HepG2 (cell line): ENCODE results near the gene CD320. TPM values are rescaled to one million over a fixed set of nuclear protein-coding genes. Genes with fewer than 3 reads are reported as not detected.

ENCODE experiments used
- ATAD3A ChIP-seq: sonication (generic); formaldehyde crosslinking; IDR thresholded peaks from 2 replicates; pipeline ENCODE4 v1.4.0; 2020; ENCODE audit warnings: missing genetic modification reagents
- CBFB ChIP-seq: sonication (generic); formaldehyde crosslinking; IDR thresholded peaks from 2 replicates; pipeline ENCODE4 v1.4.0; 2020; ENCODE audit warnings: missing genetic modification reagents
- CEBPB ChIP-seq: IDR thresholded peaks from 2 replicates; pipeline ENCODE4 v1.6.1; 2011; ENCODE audit warnings: low read depth, low read length, improper control_type of control experiment, borderline replicate concordance
- ELF4 ChIP-seq: sonication (generic); formaldehyde crosslinking; IDR thresholded peaks from 2 replicates; pipeline ENCODE4 v1.5.0; 2020; ENCODE audit warnings: missing genetic modification reagents, mild to moderate bottlenecking, moderate library complexity, borderline replicate concordance
- FOXK2 ChIP-seq: fragments of 450-650 bp; IDR thresholded peaks from 2 replicates; pipeline ENCODE4 v1.6.1; 2016
- KDM4B ChIP-seq: sonication (generic); formaldehyde crosslinking; IDR thresholded peaks from 2 replicates; pipeline ENCODE4 v1.4.0; 2020; ENCODE audit warnings: missing genetic modification reagents
- RAD21 ChIP-seq: fragments of 450-650 bp; formaldehyde crosslinking; IDR thresholded peaks from 2 replicates; pipeline ENCODE4 v1.5.0; 2020; ENCODE audit warnings: mild to moderate bottlenecking
- RFX1 ChIP-seq: fragments of 450-650 bp; IDR thresholded peaks from 2 replicates; pipeline ENCODE4 v1.6.1; 2017
- TAF15 ChIP-seq: fragments of 200-400 bp; formaldehyde crosslinking; IDR thresholded peaks from one replicate; pipeline ENCODE4 v1.6.1; 2018; ENCODE audit warnings: mild to moderate bottlenecking, low read depth, low read length; ENCODE audit not compliant: poor library complexity, severe bottlenecking
- TEAD2 ChIP-seq: sonication (generic); formaldehyde crosslinking; IDR thresholded peaks from 2 replicates; pipeline ENCODE4 v1.9.0; 2021; ENCODE audit warnings: missing genetic modification reagents
- TMF1 ChIP-seq: sonication (generic); formaldehyde crosslinking; IDR thresholded peaks from 2 replicates; pipeline ENCODE4 v1.8.1; 2022; ENCODE audit warnings: low read depth, missing genetic modification reagents
- TRIM24 ChIP-seq: sonication (generic); formaldehyde crosslinking; IDR thresholded peaks from 2 replicates; pipeline ENCODE4 v1.8.0; 2022; ENCODE audit warnings: mild to moderate bottlenecking, missing genetic modification reagents
- ZNF460 ChIP-seq: sonication (generic); formaldehyde crosslinking; IDR thresholded peaks from 2 replicates; pipeline ENCODE4 v1.5.1; 2020; ENCODE audit warnings: missing genetic modification reagents, mild to moderate bottlenecking, borderline replicate concordance
- ZNF550 ChIP-seq: sonication (generic); formaldehyde crosslinking; IDR thresholded peaks from 2 replicates; pipeline ENCODE4 v1.4.0; 2020; ENCODE audit warnings: mild to moderate bottlenecking, missing genetic modification reagents, borderline replicate concordance
- ZNF660 ChIP-seq: sonication (generic); formaldehyde crosslinking; IDR thresholded peaks from 2 replicates; pipeline ENCODE4 v1.5.1; 2020; ENCODE audit warnings: mild to moderate bottlenecking, low read depth, missing genetic modification reagents, borderline replicate concordance
- ZSCAN9 ChIP-seq: IDR thresholded peaks from 2 replicates; pipeline ENCODE4 v1.6.1; 2016; ENCODE audit warnings: borderline replicate concordance
- polyA plus RNA-seq, 8 experiments: library from polyadenylated mRNA; depleted of rRNA in 3 of 8; stranded (reverse) in 7 of 8; unstranded in 1 of 8; fragments of >200 nt; fragmentation: Illumina TruSeq in 4 of 8; extraction: Trizol in 4 of 8; gene quantifications; 2 replicates each; pipeline versions ENCODE4 v1.2.1 to v1.2.3, GENCODE V29; 2011 to 2016; ENCODE audit warnings: low read depth in 4 of 8, missing spikeins in 1 of 8, mixed read lengths in 1 of 8; ENCODE audit not compliant: insufficient read depth in 1 of 8
- total RNA-seq, 5 experiments: library from RNA; depleted of rRNA; stranded (reverse); fragments of >200 nt; fragmentation: Illumina TruSeq; extraction: Trizol; gene quantifications; 2 replicates each; pipeline ENCODE4 v1.2.3, GENCODE V29; 2016; ENCODE audit warnings: low read depth in 1 of 5
- TF ChIP-seq, protein P1 (sequence below): sonication (generic); formaldehyde crosslinking; IDR thresholded peaks from 2 replicates; pipeline ENCODE4 v1.4.0; 2020; ENCODE audit warnings: missing genetic modification reagents, borderline replicate concordance
- TF ChIP-seq, protein P2 (sequence below): IDR thresholded peaks from 2 replicates; pipeline ENCODE4 v1.6.1; 2016
- TF ChIP-seq, protein P3 (sequence below): sonication (generic); formaldehyde crosslinking; conservative IDR thresholded peaks from 2 replicates; pipeline ENCODE4 v1.4.0; 2020; ENCODE audit warnings: missing genetic modification reagents
- TF ChIP-seq, protein P4 (sequence below): IDR thresholded peaks from 2 replicates; pipeline ENCODE4 v1.6.1; 2016; ENCODE audit warnings: low read depth, control low read depth
- TF ChIP-seq, protein P5 (sequence below): sonication (generic); formaldehyde crosslinking; IDR thresholded peaks from 2 replicates; pipeline ENCODE4 v1.5.0; 2020; ENCODE audit warnings: mild to moderate bottlenecking, missing genetic modification reagents, moderate library complexity

CD320 gene
- total and polyA plus RNA-seq, 2 of the 13 experiments (the other 11 are each of a cell fraction or from before 2014, with no cell fraction given): 83.1 to 99.9 TPM

DNA sequence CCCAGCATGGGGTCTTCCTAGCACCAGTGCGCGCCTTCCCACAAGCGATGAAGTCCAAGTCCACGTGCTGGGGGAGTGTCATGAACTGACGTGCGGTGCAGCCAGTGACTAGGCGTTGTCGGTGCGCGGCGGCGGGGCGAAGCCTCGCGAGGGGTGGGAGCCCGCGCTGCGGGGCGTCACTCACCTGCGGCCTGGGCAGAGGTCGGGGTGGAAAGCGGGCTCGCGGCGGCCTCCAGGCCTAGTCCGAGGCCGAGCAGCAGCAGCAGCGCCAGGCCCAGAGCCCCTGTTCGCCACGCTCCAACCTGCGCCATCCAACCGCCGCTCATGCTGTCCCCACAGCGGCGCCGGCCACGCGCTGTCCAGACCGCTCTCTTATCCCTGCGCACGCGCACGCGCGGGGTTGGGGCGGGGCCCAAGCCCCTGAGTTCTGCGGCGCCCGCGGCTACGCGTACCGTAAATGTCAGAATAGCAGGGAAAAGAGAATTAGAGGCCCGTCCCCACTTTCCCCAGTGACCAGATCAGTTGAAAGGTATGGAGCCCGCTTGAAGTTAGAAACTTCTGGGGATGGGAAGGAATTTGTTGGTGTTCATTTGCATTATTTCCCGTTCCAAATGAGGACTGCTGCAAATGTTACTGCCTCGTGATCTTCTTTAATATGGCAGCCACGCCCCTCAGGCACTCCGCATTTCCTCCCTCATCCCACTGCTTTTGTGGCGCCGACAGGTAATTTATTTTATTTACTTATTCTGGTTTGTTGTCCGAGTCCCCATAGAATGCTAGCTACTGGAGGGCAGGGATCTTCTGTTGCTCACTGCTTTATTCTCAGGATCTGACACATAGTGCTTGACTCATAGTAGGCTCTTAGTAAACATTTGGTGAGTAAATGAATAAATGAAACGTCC lies at the start of gene CD320 (continued):
- no peak for TF ChIP-seq ZNF550 (CRISPR knock-in tag)
- peak; percentile 86; the same call in 1 of the 2 replicates for TF ChIP-seq CBFB (CRISPR knock-in tag)
- TF ChIP-seq ZSCAN9 (CRISPR knock-in tag): no peak; the same call in 1 of the 2 replicates
- TF ChIP-seq CEBPB: no peak
- TF ChIP-seq, protein P1, sequence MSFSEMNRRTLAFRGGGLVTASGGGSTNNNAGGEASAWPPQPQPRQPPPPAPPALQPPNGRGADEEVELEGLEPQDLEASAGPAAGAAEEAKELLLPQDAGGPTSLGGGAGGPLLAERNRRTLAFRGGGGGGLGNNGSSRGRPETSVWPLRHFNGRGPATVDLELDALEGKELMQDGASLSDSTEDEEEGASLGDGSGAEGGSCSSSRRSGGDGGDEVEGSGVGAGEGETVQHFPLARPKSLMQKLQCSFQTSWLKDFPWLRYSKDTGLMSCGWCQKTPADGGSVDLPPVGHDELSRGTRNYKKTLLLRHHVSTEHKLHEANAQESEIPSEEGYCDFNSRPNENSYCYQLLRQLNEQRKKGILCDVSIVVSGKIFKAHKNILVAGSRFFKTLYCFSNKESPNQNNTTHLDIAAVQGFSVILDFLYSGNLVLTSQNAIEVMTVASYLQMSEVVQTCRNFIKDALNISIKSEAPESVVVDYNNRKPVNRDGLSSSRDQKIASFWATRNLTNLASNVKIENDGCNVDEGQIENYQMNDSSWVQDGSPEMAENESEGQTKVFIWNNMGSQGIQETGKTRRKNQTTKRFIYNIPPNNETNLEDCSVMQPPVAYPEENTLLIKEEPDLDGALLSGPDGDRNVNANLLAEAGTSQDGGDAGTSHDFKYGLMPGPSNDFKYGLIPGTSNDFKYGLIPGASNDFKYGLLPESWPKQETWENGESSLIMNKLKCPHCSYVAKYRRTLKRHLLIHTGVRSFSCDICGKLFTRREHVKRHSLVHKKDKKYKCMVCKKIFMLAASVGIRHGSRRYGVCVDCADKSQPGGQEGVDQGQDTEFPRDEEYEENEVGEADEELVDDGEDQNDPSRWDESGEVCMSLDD (CRISPR knock-in tag): peak; percentile 49; the same call in 1 of the 2 replicates
- TF ChIP-seq, protein P2, sequence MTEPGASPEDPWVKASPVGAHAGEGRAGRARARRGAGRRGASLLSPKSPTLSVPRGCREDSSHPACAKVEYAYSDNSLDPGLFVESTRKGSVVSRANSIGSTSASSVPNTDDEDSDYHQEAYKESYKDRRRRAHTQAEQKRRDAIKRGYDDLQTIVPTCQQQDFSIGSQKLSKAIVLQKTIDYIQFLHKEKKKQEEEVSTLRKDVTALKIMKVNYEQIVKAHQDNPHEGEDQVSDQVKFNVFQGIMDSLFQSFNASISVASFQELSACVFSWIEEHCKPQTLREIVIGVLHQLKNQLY (CRISPR knock-in tag): peak; percentile 92
- TF ChIP-seq, protein P3, sequence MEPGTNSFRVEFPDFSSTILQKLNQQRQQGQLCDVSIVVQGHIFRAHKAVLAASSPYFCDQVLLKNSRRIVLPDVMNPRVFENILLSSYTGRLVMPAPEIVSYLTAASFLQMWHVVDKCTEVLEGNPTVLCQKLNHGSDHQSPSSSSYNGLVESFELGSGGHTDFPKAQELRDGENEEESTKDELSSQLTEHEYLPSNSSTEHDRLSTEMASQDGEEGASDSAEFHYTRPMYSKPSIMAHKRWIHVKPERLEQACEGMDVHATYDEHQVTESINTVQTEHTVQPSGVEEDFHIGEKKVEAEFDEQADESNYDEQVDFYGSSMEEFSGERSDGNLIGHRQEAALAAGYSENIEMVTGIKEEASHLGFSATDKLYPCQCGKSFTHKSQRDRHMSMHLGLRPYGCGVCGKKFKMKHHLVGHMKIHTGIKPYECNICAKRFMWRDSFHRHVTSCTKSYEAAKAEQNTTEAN: peak; percentile 92
- TF ChIP-seq FOXK2: no peak
- peak; percentile 35; the same call in 1 of the 2 replicates for TF ChIP-seq KDM4B (CRISPR knock-in tag)
- no peak for TF ChIP-seq TAF15
- TF ChIP-seq ATAD3A (CRISPR knock-in tag): no peak
- TF ChIP-seq, protein P4, sequence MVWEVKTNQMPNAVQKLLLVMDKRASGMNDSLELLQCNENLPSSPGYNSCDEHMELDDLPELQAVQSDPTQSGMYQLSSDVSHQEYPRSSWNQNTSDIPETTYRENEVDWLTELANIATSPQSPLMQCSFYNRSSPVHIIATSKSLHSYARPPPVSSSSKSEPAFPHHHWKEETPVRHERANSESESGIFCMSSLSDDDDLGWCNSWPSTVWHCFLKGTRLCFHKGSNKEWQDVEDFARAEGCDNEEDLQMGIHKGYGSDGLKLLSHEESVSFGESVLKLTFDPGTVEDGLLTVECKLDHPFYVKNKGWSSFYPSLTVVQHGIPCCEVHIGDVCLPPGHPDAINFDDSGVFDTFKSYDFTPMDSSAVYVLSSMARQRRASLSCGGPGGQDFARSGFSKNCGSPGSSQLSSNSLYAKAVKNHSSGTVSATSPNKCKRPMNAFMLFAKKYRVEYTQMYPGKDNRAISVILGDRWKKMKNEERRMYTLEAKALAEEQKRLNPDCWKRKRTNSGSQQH (CRISPR knock-in tag): peak; percentile 35; the same call in 1 of the 2 replicates
- TF ChIP-seq TMF1 (CRISPR knock-in tag): no peak
- peak; percentile 68; the same call in 1 of the 2 replicates for TF ChIP-seq ELF4 (CRISPR knock-in tag)
- TF ChIP-seq, protein P5, sequence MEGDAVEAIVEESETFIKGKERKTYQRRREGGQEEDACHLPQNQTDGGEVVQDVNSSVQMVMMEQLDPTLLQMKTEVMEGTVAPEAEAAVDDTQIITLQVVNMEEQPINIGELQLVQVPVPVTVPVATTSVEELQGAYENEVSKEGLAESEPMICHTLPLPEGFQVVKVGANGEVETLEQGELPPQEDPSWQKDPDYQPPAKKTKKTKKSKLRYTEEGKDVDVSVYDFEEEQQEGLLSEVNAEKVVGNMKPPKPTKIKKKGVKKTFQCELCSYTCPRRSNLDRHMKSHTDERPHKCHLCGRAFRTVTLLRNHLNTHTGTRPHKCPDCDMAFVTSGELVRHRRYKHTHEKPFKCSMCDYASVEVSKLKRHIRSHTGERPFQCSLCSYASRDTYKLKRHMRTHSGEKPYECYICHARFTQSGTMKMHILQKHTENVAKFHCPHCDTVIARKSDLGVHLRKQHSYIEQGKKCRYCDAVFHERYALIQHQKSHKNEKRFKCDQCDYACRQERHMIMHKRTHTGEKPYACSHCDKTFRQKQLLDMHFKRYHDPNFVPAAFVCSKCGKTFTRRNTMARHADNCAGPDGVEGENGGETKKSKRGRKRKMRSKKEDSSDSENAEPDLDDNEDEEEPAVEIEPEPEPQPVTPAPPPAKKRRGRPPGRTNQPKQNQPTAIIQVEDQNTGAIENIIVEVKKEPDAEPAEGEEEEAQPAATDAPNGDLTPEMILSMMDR: no peak; the same call in none of the 2 replicates
- no peak for TF ChIP-seq TRIM24 (CRISPR knock-in tag)
- TF ChIP-seq TEAD2 (CRISPR knock-in tag): peak; percentile 90; the same call in 1 of the 2 replicates
- TF ChIP-seq ZNF660: no peak
- no peak; the same call in none of the 2 replicates for TF ChIP-seq RAD21 (CRISPR knock-in tag)
- no peak for TF ChIP-seq ZNF460 (CRISPR knock-in tag)
- no peak for TF ChIP-seq RFX1
